Measurements from ENCODE around the gene MARCHF10. TPM values are rescaled to one million over a fixed set of nuclear protein-coding genes. Genes with fewer than 3 reads are reported as not detected.
"Not testable (repeated sequence)": the region's sequence is repeated elsewhere in the genome, so short reads cannot be mapped to it uniquely, and the experiment has no call there.

MARCHF10 gene
- total RNA-seq, 1 experiment from 2014 or later: not detected

DNA sequence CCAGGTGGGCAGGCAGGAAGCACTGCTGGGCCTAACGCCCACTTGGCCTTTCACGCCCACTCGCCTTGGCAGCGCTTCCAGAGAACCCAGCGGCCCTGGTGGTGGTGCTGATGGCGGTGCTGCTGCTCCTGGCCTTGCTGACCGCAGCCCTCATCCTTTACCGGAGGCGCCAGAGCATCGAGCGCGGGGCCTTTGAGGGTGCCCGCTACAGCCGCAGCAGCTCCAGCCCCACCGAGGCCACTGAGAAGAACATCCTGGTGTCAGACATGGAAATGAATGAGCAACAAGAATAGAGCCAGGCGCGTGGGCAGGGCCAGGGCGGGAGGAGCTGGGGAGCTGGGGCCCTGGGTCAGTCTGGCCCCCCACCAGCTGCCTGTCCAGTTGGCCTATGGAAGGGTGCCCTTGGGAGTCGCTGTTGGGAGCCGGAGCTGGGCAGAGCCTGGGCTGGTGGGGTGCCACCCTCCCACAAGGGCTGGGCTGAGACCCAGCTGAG lies 115.9 kb downstream of the MARCHF10 start:
- in situ Hi-C loops (cut with HindIII; ENCODE audit: low sequenced_read_pairs): no loop called here
- no peak for DNase-seq (ENCODE audit: low spot score)

DNA sequence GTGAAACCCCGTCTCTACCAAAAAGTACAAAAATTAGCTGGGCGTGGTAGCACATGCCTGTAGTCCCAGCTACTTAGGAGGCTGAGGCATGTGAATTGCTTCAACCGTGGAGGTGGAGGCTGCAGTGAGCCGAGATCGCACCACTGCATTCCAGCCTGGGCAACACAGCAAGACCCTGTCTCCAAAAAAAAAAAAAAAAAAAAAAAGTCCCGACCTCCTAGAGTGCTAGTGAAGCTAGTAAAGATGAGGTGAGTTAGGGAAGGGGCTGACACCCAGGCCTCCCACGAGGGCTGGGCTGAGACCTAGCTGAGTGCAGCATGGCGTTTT lies 116.6 kb downstream of the MARCHF10 start:
- DNase-seq (ENCODE audit: low spot score); in situ Hi-C loops (cut with HindIII; ENCODE audit: low sequenced_read_pairs): not testable (repeated sequence)

DNA sequence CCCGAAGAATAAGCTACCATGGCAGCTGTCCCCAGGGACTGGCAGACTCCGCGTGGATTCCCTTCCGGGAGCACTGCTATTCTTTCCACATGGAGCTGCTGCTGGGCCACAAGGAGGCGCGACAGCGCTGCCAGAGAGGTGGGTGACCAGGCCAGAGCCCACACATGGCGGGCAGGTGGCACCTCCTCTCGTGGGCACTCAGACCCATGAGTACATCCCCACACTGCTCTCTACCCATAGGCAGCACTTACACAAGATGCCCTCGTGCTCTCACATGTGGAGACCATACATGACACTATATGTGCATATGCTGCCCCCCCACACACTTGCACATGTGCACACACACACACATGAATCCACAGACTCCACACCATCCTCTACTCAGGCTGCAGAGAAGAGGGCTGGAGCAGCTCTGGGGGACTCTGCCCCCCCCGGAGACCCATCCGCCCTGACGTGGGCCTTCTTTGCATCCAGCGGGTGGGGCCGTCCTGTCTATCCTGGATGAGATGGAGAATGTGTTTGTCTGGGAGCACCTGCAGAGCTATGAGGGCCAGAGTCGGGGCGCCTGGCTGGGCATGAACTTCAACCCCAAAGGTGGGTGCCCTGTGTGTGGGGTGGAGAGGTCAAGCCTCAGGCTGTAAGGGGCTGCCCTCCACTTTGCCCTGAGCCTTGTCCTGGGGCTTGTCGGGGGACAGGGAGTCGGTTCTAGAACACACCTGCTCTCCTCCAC lies 117.8 kb downstream of the MARCHF10 start:
- in situ Hi-C loops (cut with HindIII; ENCODE audit: low sequenced_read_pairs): no loop called here
- DNase-seq (ENCODE audit: low spot score): no peak

DNA sequence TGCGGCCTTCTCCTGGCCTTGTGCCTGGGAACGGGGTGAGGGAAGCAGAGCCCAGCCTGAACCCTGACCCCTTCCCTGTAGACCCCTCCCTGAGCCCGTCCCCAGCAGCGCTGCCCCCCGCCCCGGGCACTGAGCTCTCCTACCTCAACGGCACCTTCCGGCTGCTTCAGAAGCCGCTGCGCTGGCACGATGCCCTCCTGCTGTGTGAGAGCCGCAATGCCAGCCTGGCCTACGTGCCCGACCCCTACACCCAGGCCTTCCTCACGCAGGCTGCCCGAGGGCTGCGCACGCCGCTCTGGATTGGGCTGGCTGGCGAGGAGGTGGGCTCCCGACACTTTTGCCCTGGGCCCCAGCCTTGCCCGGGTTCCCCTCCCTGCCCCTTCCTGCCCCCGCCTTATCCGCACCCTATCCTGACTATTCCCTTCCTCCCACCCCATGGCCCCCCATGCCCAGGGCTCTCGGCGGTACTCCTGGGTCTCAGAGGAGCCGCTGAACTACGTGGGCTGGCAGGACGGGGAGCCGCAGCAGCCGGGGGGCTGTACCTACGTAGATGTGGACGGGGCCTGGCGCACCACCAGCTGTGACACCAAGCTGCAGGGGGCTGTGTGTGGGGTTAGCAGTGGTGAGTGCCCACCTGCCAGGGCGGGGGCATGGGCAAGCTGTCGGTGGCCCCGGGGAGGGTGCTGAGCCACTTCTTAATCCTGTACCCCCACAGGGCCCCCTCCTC lies 118.5 kb downstream of the MARCHF10 start:
- no peak for DNase-seq (ENCODE audit: low spot score)
- in situ Hi-C loops (cut with HindIII; ENCODE audit: low sequenced_read_pairs): no loop called here

DNA sequence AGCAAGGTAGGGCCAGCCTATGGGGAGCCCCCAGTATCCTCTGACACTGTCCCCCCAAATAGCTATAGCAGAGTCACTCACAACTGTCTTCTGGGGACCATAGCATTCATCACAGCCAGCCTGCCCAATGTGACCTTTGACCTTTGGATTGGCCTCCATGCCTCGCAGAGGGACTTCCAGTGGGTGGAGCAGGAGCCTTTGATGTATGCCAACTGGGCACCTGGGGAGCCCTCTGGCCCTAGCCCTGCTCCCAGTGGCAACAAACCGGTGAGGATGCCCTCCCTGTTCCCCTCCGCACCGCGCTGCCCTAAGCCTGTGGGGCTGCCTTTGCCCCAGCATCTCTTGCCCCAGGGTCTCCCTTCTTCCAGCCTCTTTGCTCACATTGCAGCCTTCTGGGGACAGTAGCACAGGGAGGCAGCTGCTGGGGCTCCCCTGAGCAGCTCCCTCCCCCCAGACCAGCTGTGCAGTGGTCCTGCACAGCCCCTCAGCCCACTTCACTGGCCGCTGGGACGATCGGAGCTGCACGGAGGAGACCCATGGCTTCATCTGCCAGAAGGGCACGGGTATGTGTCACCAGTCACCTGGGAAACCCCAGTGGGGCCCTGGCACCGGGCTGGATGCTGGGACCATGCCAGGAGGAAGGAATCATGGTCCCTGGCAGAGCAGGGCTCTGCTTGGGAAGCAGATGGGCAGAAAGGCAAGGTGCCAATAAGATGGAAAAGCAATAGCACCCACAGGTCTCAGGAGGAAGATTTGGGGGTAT lies 119.5 kb downstream of the MARCHF10 start:
- in situ Hi-C loops (cut with HindIII; ENCODE audit: low sequenced_read_pairs): no loop called here
- DNase-seq (ENCODE audit: low spot score): peak; percentile 46

DNA sequence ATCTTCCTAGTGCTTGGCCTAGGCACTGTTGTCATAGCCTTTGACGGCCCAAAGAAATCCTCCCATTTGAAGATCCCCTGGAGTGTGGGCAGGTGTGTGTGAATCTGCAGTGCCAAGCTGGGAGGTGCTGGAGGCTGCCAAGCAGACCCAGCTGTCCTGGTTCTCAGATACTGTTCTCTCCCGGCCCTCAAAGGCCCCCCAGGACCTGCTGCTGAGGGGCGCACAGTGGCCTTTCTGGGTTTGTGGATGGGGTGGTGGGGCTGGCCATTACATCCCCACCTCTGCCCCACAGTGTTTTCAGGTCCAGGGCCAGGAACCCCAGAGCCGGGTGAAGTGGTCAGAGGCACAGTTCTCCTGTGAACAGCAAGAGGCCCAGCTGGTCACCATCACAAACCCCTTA lies 120.1 kb downstream of the MARCHF10 start:
- no peak for DNase-seq (ENCODE audit: low spot score)
- in situ Hi-C loops (cut with HindIII; ENCODE audit: low sequenced_read_pairs): no loop called here

DNA sequence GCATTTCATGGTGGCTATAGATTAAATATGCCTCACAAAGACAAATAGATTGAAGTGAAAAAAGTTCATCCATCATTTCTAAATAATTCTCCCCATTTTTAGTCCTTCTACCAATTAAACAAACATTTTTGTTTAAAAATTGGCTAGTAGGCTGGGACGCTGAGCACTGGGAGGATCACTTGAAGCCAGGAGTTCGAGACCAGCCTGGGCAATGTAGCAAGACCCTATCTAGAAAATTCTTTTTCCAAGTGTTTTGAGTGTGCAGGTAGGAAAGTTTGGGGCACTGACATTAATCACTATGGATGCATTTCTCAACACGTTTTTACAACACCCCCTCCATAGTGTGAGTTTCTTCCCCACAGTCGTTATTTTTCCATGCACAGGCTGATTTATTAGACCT lies 123.9 kb downstream of the MARCHF10 start:
- in situ Hi-C loops (cut with HindIII; ENCODE audit: low sequenced_read_pairs): no loop called here
- DNase-seq (ENCODE audit: low spot score): no peak

DNA sequence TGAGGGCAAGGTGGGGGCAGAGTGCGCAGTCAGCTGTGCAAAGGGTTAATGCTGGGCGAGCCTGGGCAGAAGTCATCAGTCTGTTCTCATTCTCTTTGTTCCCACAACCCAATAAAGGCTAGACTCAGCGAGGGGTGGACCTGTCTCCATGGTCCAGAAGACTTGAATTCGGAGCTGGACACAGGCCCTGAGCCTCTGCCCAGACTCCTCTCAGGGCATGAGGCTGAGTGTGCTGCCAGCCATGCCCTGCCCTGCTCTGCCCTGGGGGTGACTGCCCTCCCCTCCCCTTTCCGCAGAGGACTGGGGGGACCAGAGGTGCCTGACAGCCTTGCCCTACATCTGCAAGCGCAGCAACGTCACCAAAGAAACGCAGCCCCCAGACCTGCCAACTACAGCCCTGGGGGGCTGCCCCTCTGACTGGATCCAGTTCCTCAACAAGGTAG lies 126.2 kb downstream of the MARCHF10 start:
- DNase-seq (ENCODE audit: low spot score): no peak
- in situ Hi-C loops (cut with HindIII; ENCODE audit: low sequenced_read_pairs): no loop called here

DNA sequence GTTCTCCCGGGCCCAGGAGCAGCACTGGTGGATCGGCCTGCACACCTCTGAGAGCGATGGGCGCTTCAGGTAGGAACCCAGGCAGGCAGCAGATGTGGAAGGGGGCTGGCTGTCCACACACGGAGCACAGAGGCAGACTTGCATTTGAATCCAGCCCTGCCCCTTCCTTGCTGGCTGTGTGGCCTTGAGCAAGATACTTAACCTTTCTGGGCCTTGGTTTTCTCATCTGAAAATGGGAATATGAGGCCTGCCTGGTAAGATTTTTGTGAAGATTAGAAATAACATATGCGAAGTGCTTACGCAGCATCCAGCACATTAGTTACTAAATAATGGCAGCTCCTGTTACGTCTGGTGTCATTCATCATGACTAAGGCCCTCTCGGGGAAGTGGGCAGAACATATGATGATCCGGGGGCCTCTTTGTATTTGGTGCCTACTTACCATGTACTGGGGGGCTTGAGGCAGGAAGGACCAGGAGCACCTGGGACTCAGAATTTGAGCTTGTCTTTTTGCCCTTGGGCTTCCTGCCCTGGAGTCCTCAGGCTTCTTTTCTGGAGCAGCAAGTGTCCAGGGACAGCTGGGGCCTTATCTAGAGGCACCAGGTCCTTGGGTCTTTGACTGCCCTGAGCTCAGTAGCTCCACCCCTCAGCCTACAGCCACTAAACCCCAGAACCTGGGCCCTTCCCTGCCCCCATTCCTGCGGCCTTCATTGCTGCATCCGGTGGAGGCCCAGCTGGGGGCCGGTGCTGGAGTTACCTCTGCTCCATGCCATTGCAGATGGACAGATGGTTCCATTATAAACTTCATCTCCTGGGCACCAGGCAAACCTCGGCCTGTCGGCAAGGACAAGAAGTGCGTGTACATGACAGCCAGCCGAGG lies 126.8 kb downstream of the MARCHF10 start:
- in situ Hi-C loops (cut with HindIII; ENCODE audit: low sequenced_read_pairs): no loop called here
- no peak for DNase-seq (ENCODE audit: low spot score)

DNA sequence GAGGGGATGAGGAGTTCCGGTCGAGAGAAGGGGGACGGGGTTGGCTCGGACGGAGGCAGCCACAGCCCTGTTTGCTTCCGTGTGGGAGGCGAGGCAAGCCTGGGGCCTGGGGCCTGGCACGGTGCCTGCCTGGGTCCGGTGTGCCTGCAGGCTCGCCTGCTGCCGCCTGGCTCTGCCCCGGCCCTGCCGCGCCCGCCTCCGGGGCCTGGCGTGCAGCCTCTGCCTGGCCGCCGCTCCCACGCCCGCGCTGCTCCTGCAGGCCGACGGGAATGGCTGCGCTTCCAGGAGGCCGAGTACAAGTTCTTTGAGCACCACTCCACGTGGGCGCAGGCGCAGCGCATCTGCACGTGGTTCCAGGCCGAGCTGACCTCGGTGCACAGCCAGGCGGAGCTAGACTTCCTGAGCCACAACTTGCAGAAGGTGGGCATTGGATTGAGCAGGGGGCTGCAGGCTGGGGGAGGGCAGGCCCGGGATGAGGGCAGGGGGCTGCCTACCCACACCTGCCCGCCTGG lies 127.5 kb downstream of the MARCHF10 start:
- DNase-seq (ENCODE audit: low spot score): peak; percentile 46
- in situ Hi-C loops (cut with HindIII; ENCODE audit: low sequenced_read_pairs): no loop called here

DNA sequence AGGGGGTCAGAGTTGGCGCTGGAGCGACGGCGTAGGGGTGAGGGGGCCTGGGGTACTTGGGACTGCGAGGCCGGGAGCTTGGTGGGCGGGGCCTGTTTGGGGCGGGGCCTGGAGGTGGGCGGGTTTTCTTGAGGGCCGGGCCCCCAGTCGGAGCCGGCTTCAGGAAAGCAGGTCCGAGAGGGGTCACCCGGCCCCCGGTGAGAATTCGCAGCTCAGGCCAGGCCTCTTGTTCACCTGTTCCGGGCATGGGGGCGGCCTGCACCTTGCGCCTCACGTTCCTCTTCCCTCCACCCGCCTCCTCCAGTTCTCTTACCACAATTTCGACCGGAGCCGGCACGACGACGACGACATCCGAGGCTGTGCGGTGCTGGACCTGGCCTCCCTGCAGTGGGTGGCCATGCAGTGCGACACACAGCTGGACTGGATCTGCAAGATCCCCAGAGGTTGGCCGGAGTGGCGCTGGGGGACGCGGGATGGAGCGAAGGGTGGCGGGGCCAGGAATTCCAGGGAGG lies 128.2 kb downstream of the MARCHF10 start:
- DNase-seq (ENCODE audit: low spot score): no peak
- in situ Hi-C loops (cut with HindIII; ENCODE audit: low sequenced_read_pairs): no loop called here

DNA sequence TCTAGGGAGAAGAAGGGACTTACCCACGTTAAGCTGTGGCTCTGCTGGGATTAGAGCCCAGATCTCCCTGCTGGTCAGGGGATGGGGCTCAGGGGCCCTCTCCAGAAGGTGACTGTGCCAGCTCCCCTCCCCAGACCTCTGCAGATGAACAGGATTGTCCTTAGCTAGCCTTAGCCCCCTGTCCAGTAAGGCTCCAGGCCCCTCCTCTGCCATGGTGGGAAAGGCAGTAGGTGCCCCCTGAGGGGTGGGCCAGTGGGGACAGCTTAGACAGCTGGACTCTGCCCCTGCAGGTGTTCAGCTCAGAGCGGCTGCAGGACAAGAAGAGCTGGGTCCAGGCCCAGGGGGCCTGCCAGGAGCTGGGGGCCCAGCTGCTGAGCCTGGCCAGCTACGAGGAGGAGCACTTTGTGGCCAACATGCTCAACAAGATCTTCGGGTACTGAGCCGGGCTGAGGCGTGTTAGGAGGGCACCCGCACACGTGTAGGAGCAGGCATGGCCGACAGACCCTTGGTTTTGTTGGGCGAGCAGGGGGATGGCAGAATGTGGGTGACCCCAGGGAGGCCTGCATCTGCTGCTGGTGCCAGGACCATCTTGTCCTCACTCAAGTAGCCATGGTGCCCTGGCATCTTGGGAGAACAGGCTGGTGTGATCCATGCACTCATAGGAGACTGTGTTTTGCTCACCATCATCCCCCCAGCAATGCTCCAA lies 129.7 kb downstream of the MARCHF10 start:
- DNase-seq (ENCODE audit: low spot score): no peak
- in situ Hi-C loops (cut with HindIII; ENCODE audit: low sequenced_read_pairs): no loop called here

DNA sequence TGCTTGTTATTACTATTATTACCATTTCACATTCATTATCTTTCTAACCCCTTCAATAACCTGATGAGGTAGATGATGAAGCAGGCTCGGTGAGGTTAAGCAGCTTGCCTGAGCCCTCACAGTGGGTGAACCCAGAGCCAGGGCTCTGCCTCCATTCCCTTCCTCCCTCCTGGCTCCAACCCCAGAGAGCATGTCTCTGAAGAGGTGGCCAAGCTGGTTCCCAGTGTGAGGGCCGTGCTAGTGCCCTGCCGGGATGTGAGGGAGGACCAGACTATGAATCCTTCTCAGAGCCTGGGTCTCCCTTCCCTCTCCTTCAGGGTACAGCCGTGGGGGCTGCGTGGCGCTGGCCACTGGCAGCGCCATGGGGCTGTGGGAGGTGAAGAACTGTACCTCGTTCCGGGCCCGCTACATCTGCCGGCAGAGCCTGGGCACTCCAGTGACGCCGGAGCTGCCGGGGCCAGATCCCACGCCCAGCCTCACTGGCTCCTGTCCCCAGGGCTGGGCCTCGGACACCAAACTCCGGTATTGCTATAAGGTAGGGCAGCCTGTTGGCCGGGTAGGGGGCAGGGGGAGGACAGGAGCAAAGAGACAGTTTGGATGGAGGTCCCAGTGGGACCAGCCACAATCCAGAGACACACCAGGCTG lies 131.0 kb downstream of the MARCHF10 start:
- in situ Hi-C loops (cut with HindIII; ENCODE audit: low sequenced_read_pairs): no loop called here
- DNase-seq (ENCODE audit: low spot score): no peak

DNA sequence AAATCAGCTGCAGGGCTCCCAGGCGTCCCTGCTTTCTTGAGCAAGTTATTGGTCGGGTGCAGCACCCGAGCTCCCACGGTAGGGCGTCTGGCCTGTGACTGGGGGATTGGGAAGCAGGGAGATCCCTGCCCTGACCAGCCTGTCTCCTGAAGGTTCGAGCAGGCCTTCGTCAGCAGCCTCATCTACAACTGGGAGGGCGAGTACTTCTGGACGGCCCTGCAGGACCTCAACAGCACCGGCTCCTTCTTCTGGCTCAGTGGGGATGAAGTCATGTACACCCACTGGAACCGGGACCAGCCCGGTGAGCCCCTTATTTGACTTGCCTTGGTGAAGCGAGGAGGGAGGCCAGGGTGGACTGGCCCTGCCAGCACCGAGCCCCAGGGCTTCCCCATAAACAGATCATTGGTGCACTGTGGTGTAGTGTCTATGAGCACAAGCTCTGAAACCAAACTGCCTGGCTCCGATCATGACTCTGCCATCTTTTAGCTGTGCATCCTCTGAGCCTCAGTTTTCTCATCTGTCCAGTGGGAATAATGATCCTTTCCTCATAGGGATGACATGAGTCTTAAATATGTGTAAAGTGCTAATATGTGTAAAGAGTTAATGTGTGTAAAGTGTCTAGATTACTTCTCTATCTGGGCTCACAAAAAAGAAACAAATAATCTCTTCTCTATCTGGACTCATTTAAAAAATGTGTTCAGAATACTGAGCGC lies 131.7 kb downstream of the MARCHF10 start:
- no peak for DNase-seq (ENCODE audit: low spot score)
- in situ Hi-C loops (cut with HindIII; ENCODE audit: low sequenced_read_pairs): no loop called here

DNA sequence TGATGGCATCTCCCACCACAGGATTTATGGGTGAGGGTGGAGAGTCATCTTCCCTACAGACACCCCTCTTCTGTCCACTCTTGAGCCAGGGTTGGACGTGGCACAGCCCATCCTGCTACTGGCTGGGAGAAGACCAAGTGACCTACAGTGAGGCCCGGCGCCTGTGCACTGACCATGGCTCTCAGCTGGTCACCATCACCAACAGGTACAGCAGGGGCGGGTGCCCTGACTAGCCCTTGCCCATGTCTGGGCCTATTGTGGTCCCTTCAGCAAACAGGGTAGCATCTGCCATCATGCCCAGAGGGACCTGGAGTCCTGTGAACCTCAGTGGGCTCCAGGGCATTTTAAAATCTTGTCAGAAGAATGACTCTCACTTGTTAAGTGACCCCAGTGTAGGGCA lies 132.4 kb downstream of the MARCHF10 start:
- in situ Hi-C loops (cut with HindIII; ENCODE audit: low sequenced_read_pairs): no loop called here

DNA sequence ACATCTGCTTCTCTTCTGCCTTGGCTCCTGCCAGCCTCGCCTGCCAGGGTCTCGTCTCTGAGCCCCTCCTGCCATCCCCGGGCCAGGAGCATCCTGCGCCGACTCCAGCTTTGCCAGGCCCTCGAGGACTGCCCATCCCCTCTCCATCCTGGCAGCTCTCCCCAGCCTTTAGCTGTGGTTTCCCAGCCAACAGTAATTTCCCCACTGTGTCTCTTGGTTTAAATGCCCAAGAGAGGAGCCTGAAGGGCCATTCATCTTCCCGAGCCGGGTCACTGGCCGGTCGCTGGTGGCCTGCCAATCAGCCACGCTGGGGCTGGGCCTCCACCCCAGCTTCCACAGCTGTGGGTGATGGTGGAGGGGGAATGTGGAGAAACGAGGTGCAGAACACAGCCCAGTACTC lies 132.9 kb downstream of the MARCHF10 start:
- in situ Hi-C loops (cut with HindIII; ENCODE audit: low sequenced_read_pairs): no loop called here
- peak; percentile 20 for DNase-seq (ENCODE audit: low spot score)

More for the DNA sequence above, 132.4 kb downstream of the MARCHF10 start:
- DNase-seq (ENCODE audit: low spot score): no peak

DNA sequence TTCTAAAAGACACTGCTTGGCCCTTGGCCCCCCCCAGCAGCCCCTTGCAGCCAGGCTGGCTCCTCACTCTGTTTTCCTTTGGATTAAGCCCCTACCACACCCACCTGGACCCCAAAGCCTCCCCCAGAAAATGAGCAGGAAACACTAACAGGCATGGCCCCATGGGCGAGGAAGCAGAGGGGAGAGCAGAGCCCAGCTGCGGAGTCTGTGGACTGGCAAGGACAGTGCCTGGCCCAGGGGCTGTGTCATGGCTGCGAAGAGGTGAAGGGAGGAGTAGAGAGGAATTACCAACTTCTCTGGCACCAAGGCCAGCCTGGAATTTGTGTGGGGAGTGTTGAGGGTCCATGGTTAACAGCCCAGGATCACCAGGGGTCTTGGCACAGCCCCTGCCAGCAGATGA lies 133.3 kb downstream of the MARCHF10 start:
- DNase-seq (ENCODE audit: low spot score): no peak
- in situ Hi-C loops (cut with HindIII; ENCODE audit: low sequenced_read_pairs): no loop called here
